BLaER1 (cell line): Measurements from ENCODE around the gene RXFP2.

Experiments
- H3K27ac ChIP-seq: shearing (Covaris generic); formaldehyde crosslinking; 2 replicates; pipeline ENCODE4 v1.8.1; 2022
- H3K27me3 ChIP-seq: shearing (Covaris generic); formaldehyde crosslinking; 2 replicates; pipeline ENCODE4 v1.8.1; 2022
- H3K36me3 ChIP-seq: shearing (Covaris generic); formaldehyde crosslinking; 2 replicates; pipeline ENCODE4 v1.8.1; 2022
- H3K4me1 ChIP-seq: shearing (Covaris generic); formaldehyde crosslinking; 2 replicates; pipeline ENCODE4 v1.8.1; 2022
- H3K4me2 ChIP-seq: shearing (Covaris generic); formaldehyde crosslinking; 2 replicates; pipeline ENCODE4 v1.8.1; 2022
- H3K4me3 ChIP-seq: shearing (Covaris generic); formaldehyde crosslinking; 2 replicates; pipeline ENCODE4 v1.8.1; 2022
- H3K9ac ChIP-seq: shearing (Covaris generic); formaldehyde crosslinking; 2 replicates; pipeline ENCODE4 v1.8.1; 2022
- H3K9me3 ChIP-seq: shearing (Covaris generic); formaldehyde crosslinking; 2 replicates; pipeline ENCODE4 v1.8.1; 2022
- H4K20me1 ChIP-seq: shearing (Covaris generic); formaldehyde crosslinking; 2 replicates; pipeline ENCODE4 v1.8.1; 2022
- Cebpa-rat ChIP-seq: shearing (Covaris generic); IDR thresholded peaks from 2 replicates; pipeline ENCODE4 v1.8.1; 2022

The RXFP2 gene

GRCh38 chr13:31815361-31816144 lies 76.2 kb downstream of the RXFP2 start:
- Histone ChIP-seq H3K36me3 (no peaks in the 10 kb centered on the region), H3K4me2 (no peak overlapping the region), H3K27me3 (no peaks in the 10 kb centered on the region), H3K27ac (no peak overlapping the region), H3K9me3 (peaks cover 28% of the 10 kb centered on the region), H4K20me1 (no peaks in the 10 kb centered on the region), H3K9ac (no peak overlapping the region), H3K4me3 (no peak overlapping the region), H3K4me1 (no peaks in the 10 kb centered on the region)
- no peak for TF ChIP-seq Cebpa-rat

GRCh38 chr13:31818236-31818635 lies 78.9 kb downstream of the RXFP2 start:
- Histone ChIP-seq H3K36me3 (no peaks in the 10 kb centered on the region), H3K27ac (no peak overlapping the region), H3K9me3 (peaks cover 18% of the 10 kb centered on the region), H4K20me1 (no peaks in the 10 kb centered on the region), H3K4me3 (no peak overlapping the region), H3K4me1 (peaks cover 14% of the 10 kb centered on the region), H3K27me3 (no peaks in the 10 kb centered on the region), H3K9ac (no peak overlapping the region), H3K4me2 (no peak overlapping the region)
- no peak for TF ChIP-seq Cebpa-rat

- Histone ChIP-seq H3K9ac (no peak overlapping the region), H3K36me3 (no peaks in the 10 kb centered on the region), H3K27ac (no peak overlapping the region), H4K20me1 (no peaks in the 10 kb centered on the region), H3K4me3 (no peak overlapping the region), H3K4me2 (no peak overlapping the region), H3K27me3 (no peaks in the 10 kb centered on the region), H3K9me3 (no peaks in the 10 kb centered on the region), H3K4me1 (peaks cover 22% of the 10 kb centered on the region)
- TF ChIP-seq Cebpa-rat = no peak
Measured at GRCh38 chr13:31824705-31825517, 85.6 kb downstream of the RXFP2 start.

- no peaks in the 10 kb centered on the region for H3K36me3 ChIP-seq
- no peaks in the 10 kb centered on the region for H3K27me3 ChIP-seq
- peaks cover 21% of the 10 kb centered on the region for H3K4me1 ChIP-seq
- H3K9me3 ChIP-seq = no peaks in the 10 kb centered on the region
- TF ChIP-seq Cebpa-rat = no peak
- no peak overlapping the region for H3K27ac ChIP-seq
- H3K9ac ChIP-seq = no peak overlapping the region
- no peak overlapping the region for H3K4me2 ChIP-seq
- H3K4me3 ChIP-seq = no peak overlapping the region
- H4K20me1 ChIP-seq = no peaks in the 10 kb centered on the region
Measured at GRCh38 chr13:31826521-31826920, 87.2 kb downstream of the RXFP2 start.

- Histone ChIP-seq H3K9me3 (no peaks in the 10 kb centered on the region), H3K9ac (no peak overlapping the region), H3K27me3 (no peaks in the 10 kb centered on the region), H3K36me3 (no peaks in the 10 kb centered on the region), H3K4me2 (no peak overlapping the region), H3K4me3 (no peak overlapping the region), H4K20me1 (no peaks in the 10 kb centered on the region), H3K27ac (no peak overlapping the region), H3K4me1 (peaks cover 14% of the 10 kb centered on the region)
- no peak for TF ChIP-seq Cebpa-rat
Measured at GRCh38 chr13:31827707-31828106, 88.4 kb downstream of the RXFP2 start.

- Histone ChIP-seq H3K4me2 (no peak overlapping the region), H3K4me1 (no peaks in the 10 kb centered on the region), H3K9me3 (no peaks in the 10 kb centered on the region), H3K27me3 (no peaks in the 10 kb centered on the region), H3K9ac (no peak overlapping the region), H4K20me1 (no peaks in the 10 kb centered on the region), H3K27ac (no peak overlapping the region), H3K4me3 (no peak overlapping the region), H3K36me3 (no peaks in the 10 kb centered on the region)
- no peak for TF ChIP-seq Cebpa-rat
Measured at GRCh38 chr13:31835932-31836331, 96.6 kb downstream of the RXFP2 start.

GRCh38 chr13:31843044-31843443 lies 103.7 kb downstream of the RXFP2 start:
- Histone ChIP-seq H3K4me3 (no peak overlapping the region), H3K9ac (no peak overlapping the region), H3K27me3 (peaks cover 8% of the 10 kb centered on the region; the same call in 1 of the 2 replicates), H3K36me3 (no peaks in the 10 kb centered on the region), H3K27ac (no peak overlapping the region), H4K20me1 (no peaks in the 10 kb centered on the region), H3K4me2 (no peak overlapping the region), H3K9me3 (no peaks in the 10 kb centered on the region), H3K4me1 (peaks cover 7% of the 10 kb centered on the region)
- TF ChIP-seq Cebpa-rat = no peak

GRCh38 chr13:31846182-31846938 lies 107.0 kb downstream of the RXFP2 start:
- peaks cover 8% of the 10 kb centered on the region; the same call in 1 of the 2 replicates for H3K27me3 ChIP-seq
- H3K27ac ChIP-seq = no peak overlapping the region
- H3K4me3 ChIP-seq = peak overlapping the region; percentile 79
- H3K9ac ChIP-seq = peak overlapping the region; percentile 63
- H3K4me2 ChIP-seq = peak overlapping the region; percentile 81
- H3K36me3 ChIP-seq = no peaks in the 10 kb centered on the region
- no peaks in the 10 kb centered on the region for H3K9me3 ChIP-seq
- no peaks in the 10 kb centered on the region for H4K20me1 ChIP-seq
- peaks cover 7% of the 10 kb centered on the region for H3K4me1 ChIP-seq
- TF ChIP-seq Cebpa-rat = no peak

GRCh38 chr13:31846961-31847752 lies 107.8 kb downstream of the RXFP2 start:
- TF ChIP-seq Cebpa-rat = no peak
- peak overlapping the region; percentile 81 for H3K4me2 ChIP-seq
- H3K4me1 ChIP-seq = peaks cover 7% of the 10 kb centered on the region
- H3K9me3 ChIP-seq = no peaks in the 10 kb centered on the region
- H4K20me1 ChIP-seq = no peaks in the 10 kb centered on the region
- peaks cover 8% of the 10 kb centered on the region; the same call in 1 of the 2 replicates for H3K27me3 ChIP-seq
- no peaks in the 10 kb centered on the region for H3K36me3 ChIP-seq
- H3K9ac ChIP-seq = peak overlapping the region; percentile 63; the same call in 1 of the 2 replicates
- H3K27ac ChIP-seq = no peak overlapping the region
- peak overlapping the region; percentile 79 for H3K4me3 ChIP-seq
